Central memory CD8-positive, alpha-beta T cell (primary cell): Measurements from ENCODE around the gene UBE2I.

ENCODE experiments used
- ATAC-seq: fragments of 150-1000 bp; cut with Tn5 transposase; replicated peaks from 2 replicates; pipeline ENCODE4 v1.10.0; 2022; ENCODE audit warnings: mild to moderate bottlenecking, moderate FRiP score, moderate number of reproducible peaks; ENCODE audit not compliant: poor library complexity, severe bottlenecking; ENCODE audit errors: extremely low read depth
- DNase-seq, 2 donors: peaks; one replicate each; pipeline ENCODE4 v3.0.0; 2021; ENCODE audit warnings: low spot score in 2 of 2
- H3K27ac Mint-ChIP-seq: one replicate; pipeline ENCODE4 v1.8.0; 2022; ENCODE audit warnings: low read depth, mild to moderate bottlenecking, moderate library complexity, mixed read lengths
- H3K27me3 Mint-ChIP-seq: one replicate; pipeline ENCODE4 v1.8.0; 2022; ENCODE audit warnings: mixed read lengths
- H3K36me3 Mint-ChIP-seq: one replicate; pipeline ENCODE4 v1.8.0; 2022; ENCODE audit warnings: mild to moderate bottlenecking, moderate library complexity, mixed read lengths; ENCODE audit not compliant: insufficient read depth
- H3K4me1 Mint-ChIP-seq: one replicate; pipeline ENCODE4 v1.8.0; 2022; ENCODE audit warnings: mixed read lengths
- H3K4me3 Mint-ChIP-seq: one replicate; pipeline ENCODE4 v1.8.0; 2022; ENCODE audit warnings: mild to moderate bottlenecking, moderate library complexity, mixed read lengths
- H3K9me3 Mint-ChIP-seq: one replicate; pipeline ENCODE4 v1.8.0; 2022; ENCODE audit warnings: mixed read lengths

The UBE2I gene

DNA sequence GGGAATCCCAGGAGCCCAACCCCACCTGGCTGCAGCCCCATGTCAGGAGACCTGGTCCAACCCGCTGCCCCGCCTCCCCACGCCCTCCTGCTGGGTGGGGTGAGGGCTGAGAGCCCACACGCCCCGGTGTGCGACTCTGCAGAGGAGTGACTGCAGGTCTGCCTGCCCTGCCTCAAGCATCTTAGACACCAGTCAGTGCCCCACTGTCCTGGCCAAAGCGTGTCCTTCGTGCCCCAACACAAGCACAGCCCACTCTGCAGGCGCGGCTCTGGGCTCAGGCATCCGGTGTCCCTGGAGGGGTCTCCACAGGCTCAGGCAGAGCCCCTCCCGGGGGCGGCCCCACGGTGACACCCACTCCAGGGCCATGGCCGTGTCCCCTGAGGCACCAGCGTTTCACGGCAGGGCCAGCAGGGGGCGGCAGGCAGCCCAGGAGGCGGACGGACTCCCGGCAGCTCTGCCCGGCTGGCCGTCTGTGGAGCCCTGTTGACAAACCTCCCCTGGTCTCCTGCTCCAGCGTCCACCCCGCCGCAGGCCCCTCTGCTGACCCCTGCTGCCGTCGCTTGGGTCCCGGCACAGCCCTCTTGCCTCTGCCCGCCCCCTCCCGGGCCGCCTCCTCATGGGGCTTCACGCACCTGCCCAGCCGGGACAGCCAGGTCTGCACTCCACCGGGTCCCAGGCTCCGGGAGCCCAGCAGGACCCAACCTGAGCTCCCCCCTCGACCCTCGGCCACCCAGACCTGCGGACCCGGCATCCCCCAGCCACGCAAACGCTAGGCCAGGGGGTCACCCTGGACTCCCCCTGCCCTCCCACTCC, 8.6 kb upstream of the UBE2I start:
- ATAC-seq (peak; percentile 55), DNase-seq (peak; percentile 57 to 72)
- H3K36me3 Mint-ChIP-seq, result peaks cover 2% of the 10 kb centered on the region
- H3K27ac Mint-ChIP-seq, result no peak overlapping the region
- no peaks in the 10 kb centered on the region for H3K9me3 Mint-ChIP-seq
- peak overlapping the region; percentile 42 for H3K4me3 Mint-ChIP-seq
- H3K4me1 Mint-ChIP-seq, result peaks cover 17% of the 10 kb centered on the region
- H3K27me3 Mint-ChIP-seq, result peaks cover 22% of the 10 kb centered on the region

DNA sequence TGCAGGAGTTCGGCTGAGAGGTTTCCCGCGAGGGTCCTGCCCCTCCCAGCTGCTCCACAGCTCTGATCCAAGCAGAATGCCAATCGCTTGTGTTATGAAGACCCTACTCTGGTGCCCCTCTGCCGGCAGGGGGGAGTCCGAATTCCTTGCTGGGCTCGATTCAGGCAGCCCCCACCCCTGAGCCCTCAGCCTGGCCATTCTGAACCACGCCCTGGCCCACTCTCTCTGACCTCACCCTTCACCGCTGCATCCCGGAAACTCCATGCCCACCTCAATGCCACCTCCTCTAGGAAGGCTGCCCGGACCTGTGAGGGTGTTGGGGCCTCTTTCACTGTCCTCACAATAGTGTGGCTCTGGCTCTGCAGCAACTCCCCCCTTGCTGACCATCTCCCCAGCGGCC, 7.9 kb upstream of the UBE2I start:
- Mint-ChIP-seq H3K4me3 (peak overlapping the region; percentile 42), H3K9me3 (no peaks in the 10 kb centered on the region), H3K4me1 (peaks cover 17% of the 10 kb centered on the region), H3K27ac (peak overlapping the region; percentile 56), H3K27me3 (peaks cover 18% of the 10 kb centered on the region), H3K36me3 (peaks cover 2% of the 10 kb centered on the region)
- ATAC-seq (no peak), DNase-seq (no peak)

DNA sequence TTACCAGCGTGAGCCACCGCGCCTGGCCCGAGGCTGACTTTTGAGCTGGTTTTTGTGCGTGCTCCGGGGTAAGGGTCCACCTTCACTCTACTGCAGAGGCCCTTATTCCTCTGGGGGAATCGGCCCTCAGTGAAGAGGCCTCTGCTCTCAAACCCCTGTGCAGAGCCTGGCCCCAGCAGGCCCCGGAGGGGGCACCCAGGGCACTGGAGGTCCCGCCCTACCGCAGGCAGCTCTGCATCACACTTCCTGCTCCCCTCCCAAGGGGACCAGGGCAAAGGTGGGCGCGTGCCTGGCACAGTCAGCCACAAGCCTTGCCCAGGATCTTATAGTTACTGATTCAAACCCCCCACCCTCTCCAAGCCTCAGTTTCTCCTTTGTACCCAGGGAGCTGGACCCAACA, 3.6 kb upstream of the UBE2I start:
- Mint-ChIP-seq H3K9me3 (no peaks in the 10 kb centered on the region), H3K36me3 (peaks cover 25% of the 10 kb centered on the region), H3K4me3 (no peak overlapping the region), H3K4me1 (peaks cover 26% of the 10 kb centered on the region), H3K27ac (no peak overlapping the region), H3K27me3 (no peaks in the 10 kb centered on the region)
- ATAC-seq, result no peak
- no peak for DNase-seq

DNA sequence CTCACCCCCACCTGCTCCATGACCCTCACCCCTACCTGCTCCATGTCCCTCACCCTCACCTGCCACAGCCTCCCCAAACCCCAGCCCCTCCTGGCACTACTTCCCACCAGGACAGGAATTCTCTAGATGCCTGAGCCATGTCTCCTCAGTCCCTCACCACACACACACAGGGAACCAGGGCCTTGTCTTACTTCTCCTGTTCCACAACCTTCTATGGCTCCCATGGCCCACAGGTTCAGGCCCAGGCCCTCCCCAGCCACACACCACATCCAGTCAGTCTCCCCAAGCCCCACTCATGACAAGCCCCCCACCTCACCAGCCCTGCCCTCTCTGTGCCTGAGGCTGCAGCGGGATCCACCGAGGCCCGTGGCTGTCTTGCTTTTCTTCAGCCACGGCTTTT, 3.1 kb upstream of the UBE2I start:
- DNase-seq, result no peak
- H3K27me3 Mint-ChIP-seq, result no peaks in the 10 kb centered on the region
- no peak for ATAC-seq
- no peak overlapping the region for H3K27ac Mint-ChIP-seq
- H3K9me3 Mint-ChIP-seq, result no peaks in the 10 kb centered on the region
- no peak overlapping the region for H3K4me3 Mint-ChIP-seq
- peaks cover 31% of the 10 kb centered on the region for H3K4me1 Mint-ChIP-seq
- peaks cover 29% of the 10 kb centered on the region for H3K36me3 Mint-ChIP-seq

DNA sequence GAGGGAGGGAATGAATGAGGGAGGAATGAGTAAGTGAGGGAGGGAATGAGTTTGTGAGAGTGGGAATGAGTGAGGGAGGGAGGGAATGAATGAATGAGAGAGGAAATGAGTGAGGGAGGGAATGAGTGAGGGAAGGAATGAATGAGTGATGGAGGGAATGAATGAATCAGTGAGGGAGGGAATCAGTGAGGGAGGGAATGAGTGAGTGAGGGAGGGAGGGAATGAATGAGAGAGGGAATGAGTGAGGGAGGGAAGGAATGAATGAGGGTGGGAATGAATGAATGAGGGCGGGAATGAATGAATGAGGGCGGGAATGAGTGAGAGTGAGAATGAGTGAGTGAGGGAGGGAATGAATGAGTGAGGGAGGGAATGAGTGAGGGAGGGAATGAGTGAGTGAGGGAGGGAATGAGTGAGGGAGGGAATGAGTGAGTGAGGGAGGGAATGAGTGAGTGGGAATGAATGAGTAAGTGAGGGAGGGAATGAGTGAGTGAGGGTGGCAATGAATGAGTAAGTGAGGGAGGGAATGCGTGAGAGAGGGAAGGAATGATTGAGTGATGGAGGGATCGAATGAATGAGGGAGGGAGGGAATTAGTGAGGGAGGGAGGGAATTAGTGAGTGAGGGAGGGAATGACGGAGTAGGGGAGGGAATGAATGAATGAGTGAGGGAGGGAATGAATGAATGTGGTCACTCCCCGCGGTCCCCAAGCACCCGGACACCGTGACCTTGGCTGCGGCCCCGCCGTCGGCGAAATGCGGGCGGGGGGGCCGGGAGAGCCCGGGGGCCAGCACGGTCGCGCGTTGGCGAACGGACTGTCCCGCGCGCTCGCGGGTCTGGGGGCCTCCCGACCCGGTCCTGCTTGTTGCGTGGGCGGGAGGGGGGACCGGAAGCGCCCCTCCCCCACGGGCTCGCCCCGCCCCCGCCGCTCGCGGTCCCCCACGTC, 1.1 kb upstream of the UBE2I start:
- Mint-ChIP-seq H3K27me3 (no peaks in the 10 kb centered on the region), H3K4me1 (peaks cover 27% of the 10 kb centered on the region)
- ATAC-seq, result no peak

DNA sequence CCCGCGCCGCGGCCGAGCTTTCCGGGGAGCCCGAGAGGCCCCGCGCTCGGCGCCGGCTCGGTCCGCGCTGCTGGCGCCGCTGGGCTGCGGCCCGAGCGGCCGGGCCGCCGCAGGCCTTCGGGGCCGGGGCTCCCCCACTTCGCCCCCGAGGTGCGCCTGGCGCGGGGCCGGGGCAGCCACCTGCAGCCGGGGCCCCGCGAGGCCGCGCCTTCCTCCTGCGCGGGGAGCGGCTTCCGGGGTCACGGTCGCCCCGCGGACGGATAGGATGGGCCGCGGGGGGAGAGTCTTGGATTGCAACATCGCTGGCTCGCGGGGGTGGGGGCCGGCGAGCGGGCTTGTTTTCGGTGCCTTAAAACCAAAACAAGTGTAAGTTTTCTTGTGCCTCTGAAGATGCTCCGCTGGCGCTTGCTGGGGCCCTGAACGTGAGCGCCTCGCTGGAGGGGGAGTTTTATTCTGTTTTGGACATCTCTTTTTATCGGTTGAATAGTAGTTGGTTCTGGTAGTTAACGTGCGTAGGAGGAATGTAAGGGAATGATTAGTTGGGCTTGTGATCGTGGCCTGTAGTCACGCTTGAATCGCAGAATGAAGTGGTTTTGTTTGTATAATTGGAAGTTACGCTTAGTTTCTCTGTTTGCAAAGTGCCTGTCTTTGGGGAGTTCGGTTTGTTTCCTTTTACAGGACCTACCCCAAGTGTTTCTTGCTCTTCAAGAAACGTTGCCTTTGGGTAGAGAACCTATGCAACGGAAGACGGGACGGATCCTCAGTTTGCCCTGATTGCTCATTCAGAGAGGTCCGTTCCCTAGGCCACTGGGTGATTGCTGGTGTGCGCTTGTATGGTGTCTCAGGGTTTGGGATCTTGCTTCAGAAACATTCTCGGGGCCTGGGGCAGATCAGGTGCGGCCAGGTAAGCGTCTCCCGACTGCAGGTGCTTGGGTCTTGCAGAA, 724 bp downstream of the UBE2I start:
- H3K9me3 Mint-ChIP-seq, result no peaks in the 10 kb centered on the region
- peaks cover 41% of the 10 kb centered on the region for H3K36me3 Mint-ChIP-seq
- peak; percentile 21 for ATAC-seq
- H3K4me3 Mint-ChIP-seq, result peak overlapping the region; percentile 97
- peak overlapping the region; percentile 96 for H3K27ac Mint-ChIP-seq
- H3K27me3 Mint-ChIP-seq, result no peaks in the 10 kb centered on the region
- peaks cover 18% of the 10 kb centered on the region for H3K4me1 Mint-ChIP-seq
- peak; percentile 42 to 46 for DNase-seq

More for the DNA sequence above, 1.1 kb upstream of the UBE2I start:
- Mint-ChIP-seq H3K9me3 (no peaks in the 10 kb centered on the region), H3K36me3 (peaks cover 29% of the 10 kb centered on the region), H3K27ac (peak overlapping the region; percentile 99), H3K4me3 (peak overlapping the region; percentile 87)
- no peak for DNase-seq

DNA sequence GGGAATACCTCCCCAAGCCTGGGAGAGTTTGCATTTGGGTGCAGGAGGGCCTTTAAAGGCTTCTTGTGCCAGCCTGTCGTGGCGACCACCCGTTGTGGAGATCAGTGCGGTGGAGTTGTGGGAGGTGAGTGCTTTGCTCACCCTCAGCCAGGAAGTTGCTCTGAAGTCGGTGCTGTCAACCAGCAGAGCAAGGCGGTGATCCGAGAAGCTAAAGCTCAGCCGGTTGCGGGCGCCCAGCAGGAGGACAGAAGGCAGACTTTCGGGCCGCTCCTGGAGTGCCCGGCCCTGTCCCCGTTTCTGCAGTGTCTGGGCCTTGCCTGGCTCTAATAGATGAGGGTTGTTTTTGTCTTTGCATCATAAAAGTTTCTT, 1.4 kb downstream of the UBE2I start:
- DNase-seq, result no peak
- Mint-ChIP-seq H3K36me3 (peaks cover 44% of the 10 kb centered on the region), H3K27me3 (no peaks in the 10 kb centered on the region), H3K27ac (peak overlapping the region; percentile 96), H3K4me1 (peaks cover 18% of the 10 kb centered on the region), H3K9me3 (no peaks in the 10 kb centered on the region), H3K4me3 (peak overlapping the region; percentile 97)
- ATAC-seq, result no peak

DNA sequence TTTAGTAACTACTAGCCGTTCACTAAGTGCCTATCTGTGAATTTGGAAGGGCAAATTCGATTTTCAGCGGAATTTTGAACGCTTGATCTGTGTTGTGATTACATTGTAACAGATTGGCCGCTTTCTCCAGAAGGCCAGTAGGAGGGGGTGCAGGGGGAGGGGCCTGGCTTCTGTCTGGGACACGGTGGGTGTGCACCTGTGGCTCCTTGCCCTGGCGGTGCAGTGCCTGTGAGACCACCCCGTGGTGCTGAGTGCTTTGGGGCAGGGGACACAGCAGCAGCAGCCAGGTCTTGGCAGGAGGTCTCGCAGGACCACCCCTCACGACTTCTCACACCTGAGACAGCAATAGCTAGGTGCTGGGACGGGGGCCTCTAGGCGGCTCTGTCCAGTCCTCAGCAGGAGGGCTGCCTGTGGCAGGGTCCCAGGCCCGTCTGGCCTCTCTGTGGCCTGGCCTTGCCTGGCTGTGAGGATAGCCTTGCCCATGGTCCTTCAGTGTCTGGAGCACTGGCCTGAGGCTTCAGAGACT, 1.8 kb downstream of the UBE2I start:
- peaks cover 48% of the 10 kb centered on the region for H3K36me3 Mint-ChIP-seq
- peaks cover 18% of the 10 kb centered on the region for H3K4me1 Mint-ChIP-seq
- DNase-seq (no peak), ATAC-seq (no peak)
- peak overlapping the region; percentile 97 for H3K4me3 Mint-ChIP-seq
- no peaks in the 10 kb centered on the region for H3K27me3 Mint-ChIP-seq
- H3K27ac Mint-ChIP-seq, result peak overlapping the region; percentile 96
- no peaks in the 10 kb centered on the region for H3K9me3 Mint-ChIP-seq

DNA sequence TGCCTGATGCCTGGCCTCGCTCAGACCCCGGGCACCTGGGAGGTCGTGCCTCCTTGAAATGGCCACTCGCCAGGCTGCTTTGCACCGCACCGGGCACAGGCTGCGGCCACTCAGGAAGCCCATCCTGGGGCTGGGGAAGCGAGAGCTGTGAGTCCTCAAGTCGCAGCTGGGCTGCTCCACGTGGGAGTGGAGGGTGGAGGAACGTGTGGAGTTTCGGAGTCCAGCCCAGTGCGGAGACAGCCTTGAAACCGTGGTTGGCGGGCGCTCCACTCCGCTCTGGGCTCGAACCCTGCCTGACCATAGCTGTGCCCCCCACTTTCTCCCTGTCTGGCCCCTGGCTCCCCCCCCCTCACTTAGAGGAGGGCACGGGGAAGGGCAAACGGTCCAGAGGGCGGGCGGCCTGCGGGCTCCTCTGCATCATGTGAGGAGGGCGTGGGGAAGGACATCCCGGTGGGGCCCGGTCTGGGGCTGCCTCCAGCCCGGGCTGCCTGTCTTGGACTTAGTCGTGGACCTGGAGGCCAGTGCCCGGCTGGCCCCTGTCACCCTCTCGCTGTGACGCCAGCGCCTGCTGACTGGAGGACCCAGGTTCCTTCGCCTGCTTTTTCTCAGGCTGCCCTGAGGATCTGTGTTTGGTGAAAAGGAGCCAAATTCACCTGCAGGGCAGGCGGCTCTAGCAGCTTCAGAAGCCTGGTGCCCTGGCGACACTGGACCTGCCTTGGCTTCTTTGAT, 2.5 kb downstream of the UBE2I start:
- H3K4me1 Mint-ChIP-seq, result peaks cover 18% of the 10 kb centered on the region
- no peak overlapping the region for H3K27ac Mint-ChIP-seq
- no peak for ATAC-seq

DNA sequence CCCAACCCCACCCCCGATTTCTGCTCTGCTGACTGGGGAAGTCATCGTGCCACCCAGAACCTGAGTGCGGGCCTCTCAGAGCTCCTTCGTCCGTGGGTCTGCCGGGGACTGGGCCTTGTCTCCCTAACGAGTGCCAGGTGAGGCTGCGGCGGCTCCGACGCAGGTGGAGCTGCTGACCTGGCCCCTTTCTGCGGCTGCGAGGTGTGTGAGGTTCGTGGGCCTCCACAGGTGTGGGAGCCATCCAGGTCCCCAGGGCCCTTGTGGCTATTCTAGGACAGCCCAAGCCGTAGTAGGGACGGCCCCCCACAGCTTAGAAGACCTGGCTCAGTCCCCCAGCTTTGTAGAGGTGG, 3.0 kb downstream of the UBE2I start:
- Mint-ChIP-seq H3K4me1 (peaks cover 18% of the 10 kb centered on the region), H3K27me3 (no peaks in the 10 kb centered on the region), H3K36me3 (peaks cover 56% of the 10 kb centered on the region), H3K27ac (no peak overlapping the region), H3K9me3 (no peaks in the 10 kb centered on the region), H3K4me3 (peak overlapping the region; percentile 97)
- ATAC-seq, result no peak
- DNase-seq, result no peak

More for the DNA sequence above, 2.5 kb downstream of the UBE2I start:
- Mint-ChIP-seq H3K36me3 (peaks cover 55% of the 10 kb centered on the region), H3K4me3 (peak overlapping the region; percentile 97), H3K9me3 (no peaks in the 10 kb centered on the region), H3K27me3 (no peaks in the 10 kb centered on the region)
- no peak for DNase-seq

DNA sequence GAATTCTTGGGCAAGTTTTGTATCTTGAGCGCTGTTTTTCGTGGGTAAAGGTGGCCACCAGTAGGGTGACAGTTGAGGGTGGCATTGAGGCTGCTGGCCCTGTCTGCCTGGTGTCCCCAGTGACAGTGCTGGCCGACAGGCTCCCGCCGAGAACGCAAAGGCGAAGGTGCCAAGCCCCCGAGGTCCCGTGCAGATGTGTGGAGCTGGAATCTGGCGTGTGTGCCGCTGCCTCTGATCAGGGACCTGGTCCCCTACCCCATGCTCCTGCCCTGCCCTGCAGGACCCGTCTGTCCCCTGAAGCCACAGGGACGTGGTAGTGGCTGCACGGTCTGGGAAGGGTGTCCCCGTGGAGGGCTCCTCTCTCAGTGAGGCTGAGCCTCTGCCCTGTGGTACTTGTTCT, 3.5 kb downstream of the UBE2I start:
- DNase-seq, result no peak
- H3K36me3 Mint-ChIP-seq, result peaks cover 56% of the 10 kb centered on the region
- no peaks in the 10 kb centered on the region for H3K9me3 Mint-ChIP-seq
- peak overlapping the region; percentile 97 for H3K4me3 Mint-ChIP-seq
- no peak overlapping the region for H3K27ac Mint-ChIP-seq
- peaks cover 18% of the 10 kb centered on the region for H3K4me1 Mint-ChIP-seq
- no peak for ATAC-seq
- H3K27me3 Mint-ChIP-seq, result no peaks in the 10 kb centered on the region
